ENCODE results near the gene RUNX1. TPM values are rescaled to one million over a fixed set of nuclear protein-coding genes. Genes with fewer than 3 reads are reported as not detected.

Gene RUNX1
- total and polyA plus RNA-seq, 10 of the 15 experiments (the other 5 are each of a cell fraction or from before 2014, with no cell fraction given), result 0.90 to 15.2 (median 4.1) TPM

GRCh38 chr21:34779860-34780259 is 269.2 kb downstream of the RUNX1 start (continued):
- TF ChIP-seq NKRF (conservative IDR thresholded peaks at IDR 0.05) (no peak), TARDBP (IDR thresholded peaks at IDR 0.05; ENCODE audit: borderline replicate concordance) (no peak), SMAD1 (IDR thresholded peaks at IDR 0.05; ENCODE audit: low read depth, partially characterized antibody) (no peak), PAX5 (IDR thresholded peaks at IDR 0.05; ENCODE audit: borderline replicate concordance, low read depth, low read length) (no peak), ZNF207 (IDR thresholded peaks at IDR 0.05; ENCODE audit: borderline replicate concordance) (no peak), ZNF622 (IDR thresholded peaks at IDR 0.05) (no peak), SMC3 (IDR thresholded peaks at IDR 0.05; ENCODE audit: borderline replicate concordance, low read length) (no peak), BCL3 (IDR thresholded peaks at IDR 0.05; ENCODE audit: borderline replicate concordance, insufficient read depth, low read depth, low read length, poor library complexity, severe bottlenecking) (no peak)

DNA sequence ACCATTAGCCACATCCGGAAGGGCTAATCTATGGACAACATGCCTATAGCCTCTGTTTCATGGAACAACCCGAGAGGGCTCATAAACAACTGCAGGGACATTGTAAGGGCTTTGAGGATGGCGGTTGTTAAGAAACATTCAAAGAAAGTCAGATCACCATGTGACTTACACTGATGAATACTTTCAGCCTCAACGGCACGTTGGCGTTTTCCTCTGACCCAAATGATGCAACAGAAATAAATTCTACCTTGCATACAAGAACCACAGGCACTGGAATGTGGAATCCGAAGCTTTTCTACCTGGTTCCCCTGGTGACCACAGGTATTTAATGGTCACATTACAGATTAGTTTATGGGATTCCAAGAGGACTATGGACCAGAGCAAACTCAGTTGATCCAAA is 273.3 kb downstream of the RUNX1 start:
- no peaks in the 10 kb centered on the region for H3K4me1 ChIP-seq (ENCODE audit: control insufficient read depth, insufficient read depth, low read length)
- H3K4me3 ChIP-seq, result no peak overlapping the region
- 45% methylated on average over 7 of the region's 7 CpGs for WGBS (ENCODE audit: insufficient coverage, insufficient replicate concordance, low lambda C conversion rate, missing lambda C conversion rate)
- no TSS peak for BruUV-seq (replicated peaks)
- FAIRE-seq (no peak), ATAC-seq (no peak), DNase-seq (ENCODE audit: low read depth, low spot score) (no peak)
- intact Hi-C loops (cut with micrococcal nuclease; ENCODE audit: unreplicated experiment), result no loop called here
- SMC1A ChIA-PET (ENCODE audit: uncharacterized antibody, unreplicated experiment), result interaction anchor here (0.6 kb wide), 1 partner anchor 19 kb away, joined by 3 read pairs; no protein-coding TSS in a partner anchor
- H4K20me1 ChIP-seq (ENCODE audit: control insufficient read depth, insufficient read depth), result no peaks in the 10 kb centered on the region
- H3K79me2 ChIP-seq (ENCODE audit: control insufficient read depth, insufficient read depth, low read length), result no peaks in the 10 kb centered on the region
- RAD21 ChIA-PET (ENCODE audit: unreplicated experiment), result no interaction called here
- POLR2A ChIA-PET, result no interaction called here
- CTCF ChIA-PET, result no interaction called here
- H3K36me3 ChIP-seq (ENCODE audit: control insufficient read depth in 2 of 2, insufficient read depth in 2 of 2, low read length in 1 of 2), result no peaks in the 10 kb centered on the region
- H3K9me3 ChIP-seq (replicated peaks; ENCODE audit: control insufficient read depth, insufficient read depth, low read length), result no peaks in the 10 kb centered on the region
- in situ Hi-C loops (cut with MboI), result no loop called here
- H3K9ac ChIP-seq (ENCODE audit: control insufficient read depth, insufficient read depth, low read length), result no peak overlapping the region
- no peak overlapping the region for H3K4me2 ChIP-seq (ENCODE audit: control insufficient read depth, insufficient read depth)
- H3K27ac ChIP-seq (ENCODE audit: control insufficient read depth, insufficient read depth), result no peak overlapping the region
- peaks cover 0 to 6% of the 10 kb centered on the region in 2 experiments; a peak in 2 of 4 replicates for H3K27me3 ChIP-seq (replicated peaks in 1 of 2; ENCODE audit: control insufficient read depth in 2 of 2, insufficient read depth in 2 of 2, low read length in 1 of 2)
- H2AFZ ChIP-seq (ENCODE audit: control insufficient read depth, low read depth, low read length), result no peak overlapping the region
- TF ChIP-seq SREBF1 (IDR thresholded peaks at IDR 0.05; ENCODE audit: low read length), result no peak
- no peak for TF ChIP-seq NR2C2 (IDR thresholded peaks at IDR 0.05; ENCODE audit: borderline replicate concordance, control insufficient read depth, insufficient read length, low read depth)
- TF ChIP-seq NBN (IDR thresholded peaks at IDR 0.05), result no peak
- TF ChIP-seq PML (IDR thresholded peaks at IDR 0.05; ENCODE audit: low read length), result no peak
- no peak for TF ChIP-seq RELB (IDR thresholded peaks at IDR 0.05; ENCODE audit: low read depth)
- no peak for TF ChIP-seq KAT2A (conservative IDR thresholded peaks at IDR 0.05; ENCODE audit: control insufficient read depth, low read depth, low read length)
- TF ChIP-seq CBFB (IDR thresholded peaks at IDR 0.05; ENCODE audit: low read depth), result no peak
- no peak for TF ChIP-seq MYC (IDR thresholded peaks at IDR 0.05; ENCODE audit: insufficient read depth, insufficient read length, insufficient replicate concordance, low read length, severe bottlenecking)
- no peak for TF ChIP-seq RUNX3 (IDR thresholded peaks at IDR 0.05; ENCODE audit: low read length)
- no peak for TF ChIP-seq E2F4 (IDR thresholded peaks at IDR 0.05; ENCODE audit: low read depth, low read length)

Data from GM12878 (cell line).